Measurements from ENCODE around the gene CD151. TPM values are rescaled to one million over a fixed set of nuclear protein-coding genes. Genes with fewer than 3 reads are reported as not detected.

Gene CD151
- total and polyA plus RNA-seq, 2 experiments from 2014 or later, result 146 to 290 TPM

DNA sequence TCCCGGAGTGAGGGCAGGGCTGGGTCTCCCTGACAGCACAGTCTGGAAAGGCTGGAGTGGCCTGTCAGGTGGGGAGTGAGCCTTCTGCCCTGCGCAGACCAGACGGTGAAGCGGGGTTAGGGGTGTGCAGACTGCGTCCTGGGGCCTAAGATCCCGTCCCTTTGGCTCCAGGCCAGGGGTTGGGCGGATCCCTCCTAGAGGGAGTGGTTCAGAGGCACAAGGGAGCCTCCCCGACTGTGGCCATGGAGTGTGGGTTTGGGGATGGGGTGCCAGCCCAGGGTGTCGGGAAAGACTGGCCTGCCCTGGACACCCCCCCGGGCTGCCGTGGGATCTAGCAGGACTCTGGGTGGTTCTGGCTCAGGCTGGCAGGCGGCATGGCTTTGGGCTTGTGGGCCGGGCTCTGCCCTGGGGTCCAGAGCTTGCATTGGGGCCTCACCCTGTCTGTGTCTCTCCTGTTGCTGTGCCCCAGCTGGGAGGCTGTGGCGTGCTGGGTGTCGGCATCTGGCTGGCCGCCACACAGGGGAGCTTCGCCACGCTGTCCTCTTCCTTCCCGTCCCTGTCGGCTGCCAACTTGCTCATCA, 29.4 kb downstream of the CD151 start:
- no peak overlapping the region for H3K27ac ChIP-seq
- no peaks in the 10 kb centered on the region for H3K27me3 ChIP-seq
- H3K4me3 ChIP-seq, result no peak overlapping the region
- H3K4me1 ChIP-seq (ENCODE audit: low read depth), result peaks cover 6% of the 10 kb centered on the region
- DNase-seq (ENCODE audit: low read depth in 1 of 2, low spot score in 1 of 2), result no peak
- TF ChIP-seq, protein P1, sequence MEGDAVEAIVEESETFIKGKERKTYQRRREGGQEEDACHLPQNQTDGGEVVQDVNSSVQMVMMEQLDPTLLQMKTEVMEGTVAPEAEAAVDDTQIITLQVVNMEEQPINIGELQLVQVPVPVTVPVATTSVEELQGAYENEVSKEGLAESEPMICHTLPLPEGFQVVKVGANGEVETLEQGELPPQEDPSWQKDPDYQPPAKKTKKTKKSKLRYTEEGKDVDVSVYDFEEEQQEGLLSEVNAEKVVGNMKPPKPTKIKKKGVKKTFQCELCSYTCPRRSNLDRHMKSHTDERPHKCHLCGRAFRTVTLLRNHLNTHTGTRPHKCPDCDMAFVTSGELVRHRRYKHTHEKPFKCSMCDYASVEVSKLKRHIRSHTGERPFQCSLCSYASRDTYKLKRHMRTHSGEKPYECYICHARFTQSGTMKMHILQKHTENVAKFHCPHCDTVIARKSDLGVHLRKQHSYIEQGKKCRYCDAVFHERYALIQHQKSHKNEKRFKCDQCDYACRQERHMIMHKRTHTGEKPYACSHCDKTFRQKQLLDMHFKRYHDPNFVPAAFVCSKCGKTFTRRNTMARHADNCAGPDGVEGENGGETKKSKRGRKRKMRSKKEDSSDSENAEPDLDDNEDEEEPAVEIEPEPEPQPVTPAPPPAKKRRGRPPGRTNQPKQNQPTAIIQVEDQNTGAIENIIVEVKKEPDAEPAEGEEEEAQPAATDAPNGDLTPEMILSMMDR (IDR thresholded peaks at IDR 0.05; ENCODE audit: low read depth, low read length), result no peak
- peaks cover 3% of the 10 kb centered on the region for H3K36me3 ChIP-seq
- H3K9me3 ChIP-seq (ENCODE audit: low read depth), result no peaks in the 10 kb centered on the region

DNA sequence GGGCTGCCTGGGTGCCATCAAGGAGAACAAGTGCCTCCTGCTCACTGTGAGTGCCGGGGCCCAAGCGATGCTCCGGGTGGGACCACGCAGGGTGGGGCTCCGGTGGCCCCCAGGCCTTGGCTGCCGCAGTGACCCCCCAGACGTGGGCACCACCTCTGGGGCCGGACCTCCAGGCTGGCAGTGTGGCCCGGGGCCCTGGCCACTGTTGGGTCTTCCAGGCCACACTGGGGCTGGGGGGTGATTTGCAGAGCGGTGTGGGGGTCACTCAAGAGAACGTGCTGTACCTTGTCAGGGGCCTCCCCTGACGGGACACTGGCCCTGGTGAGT, 29.9 kb downstream of the CD151 start:
- Histone ChIP-seq H3K36me3 (peaks cover 3% of the 10 kb centered on the region), H3K27ac (peak overlapping the region; percentile 39), H3K9me3 (ENCODE audit: low read depth) (no peaks in the 10 kb centered on the region), H3K4me1 (ENCODE audit: low read depth) (peaks cover 6% of the 10 kb centered on the region), H3K27me3 (no peaks in the 10 kb centered on the region), H3K4me3 (no peak overlapping the region)
- TF ChIP-seq, protein P1 (IDR thresholded peaks at IDR 0.05; ENCODE audit: low read depth, low read length), result no peak
- no peak for DNase-seq (ENCODE audit: low read depth in 1 of 2, low spot score in 1 of 2)

DNA sequence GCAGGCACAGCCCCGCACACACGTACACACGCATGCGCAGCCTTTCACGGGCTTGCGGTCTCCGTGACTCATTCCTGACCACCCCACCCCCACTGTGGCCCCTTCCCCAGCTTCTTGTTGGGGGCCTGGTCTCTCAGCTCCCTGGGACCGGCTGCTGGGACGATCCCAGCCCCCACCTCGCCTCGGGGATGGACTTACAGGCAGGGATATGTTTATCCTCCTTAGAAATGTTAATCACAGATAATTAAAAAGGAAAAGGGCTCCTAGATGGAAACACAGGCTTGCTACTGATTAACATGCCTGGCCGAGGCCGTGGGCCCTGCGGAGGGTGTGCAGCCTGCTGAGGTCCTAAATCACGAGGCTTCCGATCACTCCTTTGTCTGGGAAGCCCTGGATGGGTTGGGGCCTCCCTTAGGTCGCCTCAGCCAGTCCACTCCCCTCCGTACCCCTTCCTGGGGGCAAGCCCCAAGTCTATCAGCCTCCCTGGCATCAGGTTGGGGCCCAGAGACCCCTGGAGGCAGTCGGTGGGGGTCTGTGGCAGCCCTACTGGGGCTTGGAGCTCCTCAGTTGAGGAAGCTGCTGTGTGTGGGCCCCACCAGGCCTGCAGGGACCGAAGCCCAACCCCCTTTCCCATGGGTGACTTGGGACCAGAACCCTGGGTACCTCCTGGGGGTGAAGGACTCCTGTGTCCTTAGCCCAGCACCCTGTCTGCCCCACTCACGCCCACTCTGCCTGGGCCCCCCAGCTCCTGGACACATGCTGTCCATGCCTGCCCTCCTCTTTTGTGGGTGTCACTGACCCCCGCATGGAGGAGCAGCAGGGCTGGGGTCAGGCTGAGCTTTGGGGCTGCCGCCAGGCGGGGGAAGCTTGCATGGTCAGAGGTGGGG, 30.5 kb downstream of the CD151 start:
- H3K36me3 ChIP-seq, result peaks cover 3% of the 10 kb centered on the region
- H3K27me3 ChIP-seq, result no peaks in the 10 kb centered on the region
- TF ChIP-seq, protein P1 (IDR thresholded peaks at IDR 0.05; ENCODE audit: low read depth, low read length), result no peak
- no peaks in the 10 kb centered on the region for H3K9me3 ChIP-seq (ENCODE audit: low read depth)
- H3K4me1 ChIP-seq (ENCODE audit: low read depth), result peaks cover 6% of the 10 kb centered on the region
- DNase-seq (ENCODE audit: low read depth in 1 of 2, low spot score in 1 of 2), result no peak
- H3K27ac ChIP-seq, result peak overlapping the region; percentile 39
- no peak overlapping the region for H3K4me3 ChIP-seq

DNA sequence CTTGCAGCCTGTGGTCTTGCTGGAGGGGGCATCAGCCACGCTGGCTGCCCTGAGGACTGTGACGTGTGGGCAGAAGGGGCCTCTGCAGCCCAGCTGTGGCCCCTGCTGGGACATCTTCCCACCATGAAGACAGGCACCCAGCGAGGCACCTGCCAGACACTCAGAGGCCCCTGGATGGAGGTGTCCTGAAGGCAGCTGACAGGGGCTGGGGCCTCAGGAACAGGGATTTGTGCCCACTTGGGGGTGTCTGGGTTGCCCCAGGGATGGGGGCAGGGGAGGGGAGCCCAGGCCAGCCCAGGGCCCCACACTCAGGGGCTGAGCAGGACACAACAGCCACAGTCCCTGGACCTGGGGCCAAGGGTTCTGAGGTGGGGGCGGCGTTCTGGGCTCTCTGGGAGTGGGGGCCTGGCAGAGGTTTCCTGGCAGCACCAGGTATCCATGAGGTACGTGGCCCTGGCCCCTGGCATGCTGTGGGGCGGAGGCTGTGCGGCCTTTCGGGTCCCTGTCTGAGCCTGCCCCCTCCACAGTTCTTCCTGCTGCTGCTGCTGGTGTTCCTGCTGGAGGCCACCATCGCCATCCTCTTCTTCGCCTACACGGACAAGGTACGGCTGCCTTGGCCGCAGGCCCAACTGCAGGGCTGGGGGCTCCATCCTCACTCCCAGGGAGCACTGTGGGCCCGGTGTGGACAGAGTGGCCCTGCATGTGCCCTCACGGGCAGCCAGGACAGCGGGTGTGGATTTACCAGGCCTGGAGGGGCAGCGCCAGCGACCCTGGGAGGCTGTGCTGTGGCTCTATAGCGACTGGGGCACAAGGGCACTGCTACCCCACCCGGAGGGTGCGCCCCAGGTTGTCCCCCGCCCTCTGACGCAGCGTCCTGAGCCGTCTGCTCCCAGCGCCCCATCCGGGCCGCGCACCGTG, 31.4 kb downstream of the CD151 start:
- TF ChIP-seq, protein P1 (IDR thresholded peaks at IDR 0.05; ENCODE audit: low read depth, low read length), result no peak
- no peak for DNase-seq (ENCODE audit: low read depth in 1 of 2, low spot score in 1 of 2)
- Histone ChIP-seq H3K4me1 (ENCODE audit: low read depth) (peaks cover 6% of the 10 kb centered on the region), H3K27me3 (no peaks in the 10 kb centered on the region), H3K27ac (no peak overlapping the region), H3K4me3 (no peak overlapping the region), H3K36me3 (peaks cover 3% of the 10 kb centered on the region), H3K9me3 (ENCODE audit: low read depth) (no peaks in the 10 kb centered on the region)

DNA sequence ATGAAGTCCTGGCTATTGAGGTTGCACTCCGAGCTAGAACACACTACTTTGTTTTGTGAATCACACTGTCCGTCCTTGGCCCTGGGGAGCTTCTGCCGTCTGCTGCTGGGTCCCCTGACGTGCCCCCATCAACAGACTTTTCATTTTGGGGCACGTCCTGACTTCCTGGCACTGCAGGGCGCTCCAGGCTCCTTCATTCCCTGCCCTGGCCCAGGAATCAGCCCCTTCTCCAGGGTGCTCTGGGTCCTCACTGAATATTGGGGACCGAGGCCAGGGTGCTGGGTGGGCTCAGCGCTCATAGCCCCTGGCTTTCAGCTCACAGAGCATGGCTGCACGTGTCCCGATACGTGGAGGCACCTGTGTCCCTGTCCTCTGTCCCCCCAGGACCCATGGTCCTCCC, 32.1 kb downstream of the CD151 start:
- H3K27ac ChIP-seq, result no peak overlapping the region
- H3K36me3 ChIP-seq, result peaks cover 3% of the 10 kb centered on the region
- DNase-seq (ENCODE audit: low read depth in 1 of 2, low spot score in 1 of 2), result no peak
- peaks cover 2% of the 10 kb centered on the region for H3K4me1 ChIP-seq (ENCODE audit: low read depth)
- H3K27me3 ChIP-seq, result no peaks in the 10 kb centered on the region
- TF ChIP-seq, protein P1 (IDR thresholded peaks at IDR 0.05; ENCODE audit: low read depth, low read length), result no peak
- H3K9me3 ChIP-seq (ENCODE audit: low read depth), result no peaks in the 10 kb centered on the region
- H3K4me3 ChIP-seq, result no peak overlapping the region
